Limb (tissue), 2 donors: ENCODE measurements around the gene TCF7L1.
A peak's percentile ranks its signal among the peaks of the same experiment; 100 is the strongest.
"Not testable (repeated sequence)": the region's sequence is repeated elsewhere in the genome, so short reads cannot be mapped to it uniquely, and the experiment has no call there.

Source experiments
- DNase-seq, 2 donors: peaks; one replicate each; pipeline ENCODE4 v3.0.0-alpha.2; 2016; ENCODE audit errors: extremely low spot score in 2 of 2

The TCF7L1 gene

DNA sequence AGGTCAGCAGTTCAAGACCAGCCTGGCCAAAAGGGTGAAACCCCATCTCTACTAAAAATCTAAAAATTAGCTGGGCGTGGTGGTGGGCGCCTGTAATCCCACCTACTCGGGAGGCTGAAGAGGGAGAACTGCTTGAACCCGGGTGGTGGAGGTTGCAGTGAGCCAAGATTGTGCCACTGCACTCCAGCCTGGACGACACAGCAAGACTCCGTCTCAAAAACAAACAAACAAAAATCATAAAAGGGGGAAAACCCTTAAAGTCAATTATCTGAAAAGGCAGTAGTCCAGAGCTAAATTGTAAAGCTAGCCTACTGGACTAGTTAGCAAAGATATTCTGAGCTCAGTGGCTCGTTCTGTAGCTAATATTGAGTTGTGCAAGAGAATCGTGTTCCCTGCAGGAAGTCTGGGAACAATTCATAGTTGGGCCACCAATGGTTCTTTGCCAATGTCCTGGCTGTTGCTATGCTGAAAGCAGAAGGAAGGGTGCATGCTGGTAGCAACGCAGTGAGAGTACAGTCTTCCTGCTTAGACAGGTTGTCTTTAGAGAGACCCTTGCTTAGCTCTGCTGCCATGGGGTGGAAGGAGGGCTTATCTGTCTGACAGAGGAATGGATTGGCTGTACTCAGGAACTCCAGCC is 190.3 kb downstream of the TCF7L1 start:
- DNase-seq: no peak

DNA sequence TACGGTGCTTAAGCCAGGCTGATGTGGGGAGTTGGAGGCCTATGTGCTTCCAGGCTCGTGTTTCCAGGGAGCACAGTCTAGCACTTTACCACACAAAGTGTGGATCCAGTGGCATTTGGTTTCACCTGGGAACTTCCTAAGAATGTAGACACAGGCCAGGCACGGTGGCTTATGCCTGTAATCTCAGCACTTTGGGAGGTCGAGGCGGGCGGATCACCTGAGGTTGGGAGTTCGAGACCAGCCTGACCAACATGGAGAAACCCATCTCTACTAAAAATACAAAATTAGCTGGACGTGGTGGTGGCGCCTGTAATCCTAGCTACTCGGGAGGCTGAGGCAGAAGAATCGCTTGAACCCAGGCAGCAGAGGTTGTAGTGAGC is 190.8 kb downstream of the TCF7L1 start:
- DNase-seq: not testable (repeated sequence)

GRCh38 chr2:85324639-85325465 is 191.7 kb downstream of the TCF7L1 start:
- no peak for DNase-seq

DNA sequence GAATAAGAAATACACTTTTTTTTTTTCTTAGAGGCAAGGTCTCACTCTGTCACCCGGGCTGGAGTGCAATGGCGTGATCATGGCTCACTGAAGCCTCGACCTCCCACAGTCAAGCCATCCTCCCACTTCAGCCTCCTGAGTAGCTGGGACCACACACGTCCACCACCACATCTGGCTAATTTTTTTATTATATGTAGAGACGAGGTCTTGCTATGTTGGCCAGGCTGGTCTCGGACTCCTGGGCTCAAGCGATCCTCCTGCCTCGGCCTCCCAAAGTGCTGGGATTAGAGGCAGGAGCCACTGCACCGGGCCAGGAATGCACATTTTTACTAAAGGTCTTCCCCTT is 192.2 kb downstream of the TCF7L1 start:
- DNase-seq: no peak

GRCh38 chr2:85326406-85327159 is 193.4 kb downstream of the TCF7L1 start:
- DNase-seq: no peak

DNA sequence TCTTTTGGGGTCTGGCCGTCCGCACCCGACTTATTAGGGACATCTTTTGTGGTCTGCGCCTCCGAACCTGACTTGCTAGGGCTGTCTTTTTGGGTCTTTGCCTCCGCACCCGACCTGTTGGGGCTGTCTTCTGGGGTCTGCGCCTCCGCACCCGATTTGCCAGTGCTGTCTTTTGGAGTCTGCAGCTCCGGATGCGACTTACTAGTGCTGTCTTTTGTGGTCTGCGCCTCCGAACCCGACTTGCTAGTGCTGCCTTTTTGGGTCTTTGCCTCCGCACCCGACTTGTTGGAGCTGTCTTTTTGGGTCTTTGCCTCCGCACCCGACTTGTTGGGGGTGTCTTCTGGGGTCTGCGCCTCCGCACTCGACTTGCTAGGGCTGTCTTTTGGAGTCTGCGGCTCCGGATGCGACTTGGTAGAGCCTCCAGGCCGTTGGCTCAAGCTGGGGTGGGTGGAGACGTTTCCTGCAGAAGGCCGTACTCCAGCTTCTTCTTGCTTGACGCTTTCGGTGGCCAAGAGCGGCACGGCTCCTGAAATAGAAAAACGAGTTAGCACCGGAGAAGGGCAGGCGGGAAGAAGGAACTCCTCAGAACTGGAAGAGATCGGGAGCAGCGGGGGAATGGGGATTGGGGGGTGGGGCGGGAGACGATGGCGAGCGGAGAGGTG is 194.1 kb downstream of the TCF7L1 start:
- no peak for DNase-seq

DNA sequence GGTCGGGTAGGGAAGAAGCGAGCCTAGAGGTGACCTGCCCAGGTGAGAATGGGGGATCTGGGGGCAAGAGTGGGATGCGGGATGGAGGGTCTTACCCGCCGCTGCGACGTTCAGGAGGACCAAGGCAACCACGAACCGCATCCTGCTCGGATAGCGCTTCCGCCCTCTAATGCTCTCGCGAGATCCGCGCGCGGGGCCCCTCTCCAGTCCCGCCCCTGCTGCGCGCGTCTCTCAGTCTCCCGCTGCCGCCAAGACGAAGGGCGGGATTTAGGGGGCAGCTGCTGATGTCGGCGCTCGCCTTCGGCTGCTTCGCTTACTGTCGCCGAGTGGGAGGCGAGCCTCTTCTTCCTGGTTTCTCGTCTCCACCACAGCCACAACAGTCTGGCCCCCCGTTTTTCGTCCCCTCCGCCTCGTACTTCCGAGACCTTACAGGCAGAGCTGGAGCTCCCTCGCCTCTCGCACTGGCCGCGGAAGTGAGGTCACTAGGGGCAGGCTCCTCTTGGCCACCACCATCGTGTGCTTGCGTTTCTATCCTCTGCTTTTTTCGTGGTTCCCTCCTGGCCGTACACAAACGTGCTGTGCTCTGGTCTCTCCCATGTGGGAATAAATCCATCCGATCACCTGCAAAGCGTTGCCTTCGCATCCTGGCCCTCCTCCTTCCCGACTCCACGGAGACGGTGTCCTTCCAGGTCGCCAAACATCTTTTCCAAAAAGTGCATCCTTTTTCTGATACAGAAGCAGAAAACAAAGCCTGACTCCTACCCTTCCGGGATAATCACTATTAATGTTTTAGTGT is 194.8 kb downstream of the TCF7L1 start, which contains the start of gene TGOLN2:
Gene TGOLN2 (minus strand): TSS at position 168 of the 796 bp plus-strand sequence. CDS start 27 bp downstream, at position 141.
- DNase-seq: peak; percentile 95 to 96

DNA sequence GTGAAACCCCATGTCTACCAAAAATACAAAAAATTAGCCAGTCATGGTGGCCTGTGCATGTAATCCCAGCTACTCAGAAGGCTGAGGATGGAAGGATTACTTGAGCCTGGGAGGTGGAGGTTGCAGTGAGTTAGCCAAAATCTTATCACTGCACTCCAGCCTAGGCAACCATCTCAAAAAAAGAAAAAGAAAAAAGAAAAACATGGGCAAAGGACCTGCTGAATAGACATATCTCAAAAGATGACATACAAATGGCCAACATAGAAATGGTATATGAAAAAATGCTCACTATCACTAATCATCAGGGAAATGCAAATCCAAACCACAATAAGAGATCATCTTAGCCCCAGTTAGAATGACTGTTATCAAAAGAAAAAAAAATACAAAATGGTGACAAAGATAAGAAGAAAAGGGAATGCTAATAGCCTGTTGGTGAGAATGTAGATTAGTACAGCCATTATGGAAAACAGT is 196.0 kb downstream of the TCF7L1 start:
- no peak for DNase-seq

DNA sequence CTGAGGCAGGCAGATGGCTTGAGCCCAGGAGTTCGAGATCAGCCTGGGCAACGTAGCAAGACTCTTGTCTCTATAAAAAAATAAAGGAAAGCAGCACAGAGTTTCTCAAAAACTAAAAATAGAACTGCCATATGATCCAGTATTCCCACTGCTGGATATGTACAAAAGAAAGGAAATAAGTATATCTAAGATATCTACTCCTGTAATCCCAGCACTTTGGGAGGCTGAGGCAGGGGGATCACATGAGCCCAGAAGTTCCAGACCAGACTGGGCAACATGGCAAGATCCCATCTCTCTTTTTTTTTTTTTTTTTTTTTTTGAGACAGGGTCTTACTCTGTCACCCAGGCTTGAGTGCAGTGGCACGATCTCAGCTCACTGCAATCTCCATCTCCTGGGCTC is 196.5 kb downstream of the TCF7L1 start:
- not testable (repeated sequence) for DNase-seq

GRCh38 chr2:85330839-85331636 is 197.8 kb downstream of the TCF7L1 start:
- DNase-seq: no peak

GRCh38 chr2:85333877-85334276 is 200.7 kb downstream of the TCF7L1 start:
- DNase-seq: not testable (repeated sequence)

GRCh38 chr2:85334928-85335327 is 201.7 kb downstream of the TCF7L1 start:
- no peak for DNase-seq

- no peak for DNase-seq
Observed at GRCh38 chr2:85340034-85340892, 207.1 kb downstream of the TCF7L1 start.

GRCh38 chr2:85341269-85342029 is 208.3 kb downstream of the TCF7L1 start:
- DNase-seq: no peak

DNA sequence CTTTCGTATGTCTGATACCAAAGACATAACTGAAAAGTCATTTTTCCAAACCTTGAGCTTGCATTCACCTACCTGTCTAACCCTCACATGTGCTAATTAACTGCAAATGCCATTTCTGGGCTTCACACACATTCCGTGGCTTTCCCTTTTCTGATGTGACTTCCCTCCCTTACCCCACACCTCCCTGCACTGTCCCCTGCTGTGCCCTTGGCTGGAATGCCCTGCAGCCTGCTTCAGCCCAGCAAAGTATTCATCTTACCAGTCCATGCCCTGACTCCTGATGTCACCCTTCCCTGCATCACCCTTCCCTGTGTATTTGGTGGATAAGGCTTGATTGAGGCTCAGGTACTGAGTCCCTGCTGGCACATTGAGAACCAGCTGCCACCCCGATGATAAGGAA is 209.0 kb downstream of the TCF7L1 start:
- no peak for DNase-seq

GRCh38 chr2:85343207-85343895 is 210.2 kb downstream of the TCF7L1 start:
- DNase-seq: not testable (repeated sequence)

DNA sequence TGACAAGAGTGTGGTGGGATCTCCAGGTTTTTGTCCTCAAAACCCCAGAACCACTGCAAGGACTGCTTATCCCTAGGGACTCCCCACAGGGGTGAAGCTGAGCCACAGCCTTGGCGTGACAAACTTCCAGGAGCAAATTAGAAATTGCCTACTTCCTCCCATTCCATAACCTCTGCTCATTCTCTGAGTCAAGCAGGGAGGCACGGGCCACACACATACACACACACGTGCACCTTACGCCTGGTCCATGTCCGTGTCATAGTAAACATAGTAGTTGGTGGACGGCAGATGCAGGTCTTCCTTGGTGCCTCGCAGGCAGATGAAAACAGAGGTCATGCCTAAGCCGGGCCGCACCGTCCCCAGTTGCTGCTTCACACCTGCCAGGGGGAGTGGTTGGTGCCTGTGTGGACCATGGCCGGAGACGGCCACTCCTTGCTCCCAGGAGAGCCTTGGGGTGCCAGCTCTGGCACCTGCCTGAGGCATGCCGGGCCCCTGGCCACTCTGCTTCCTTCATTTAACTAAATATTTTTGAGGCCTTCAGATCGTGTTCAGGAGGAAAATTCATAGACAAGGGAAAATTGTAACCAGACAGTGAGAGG is 211.3 kb downstream of the TCF7L1 start:
- no peak for DNase-seq
